H9 (cell line): ENCODE data around the gene GJD4. TPM values are rescaled to one million over a fixed set of nuclear protein-coding genes. Genes with fewer than 3 reads are reported as not detected.

Source experiments
- DNase-seq: peaks from one replicate; pipeline ENCODE4 v3.0.0-alpha.2; 2017
- H2AFZ ChIP-seq: one replicate; pipeline ENCODE4 v1.6.1; 2013; ENCODE audit warnings: mild to moderate bottlenecking, low read length, control low read depth, moderate library complexity
- H2AK5ac ChIP-seq: 2 replicates; pipeline ENCODE4 v1.6.1; 2013; ENCODE audit warnings: low read length, control low read depth, mixed read lengths; ENCODE audit not compliant: insufficient read length
- H2BK120ac ChIP-seq: one replicate; pipeline ENCODE4 v1.6.1; 2013; ENCODE audit warnings: low read depth, mild to moderate bottlenecking, low read length, control low read depth, inconsistent platforms; ENCODE audit not compliant: poor library complexity, severe bottlenecking
- H2BK12ac ChIP-seq: 2 replicates; pipeline ENCODE4 v1.6.1; 2013; ENCODE audit warnings: low read length, control low read depth, mixed read lengths, low read depth; ENCODE audit not compliant: insufficient read length
- H2BK15ac ChIP-seq: 2 replicates; pipeline ENCODE4 v1.6.1; 2013; ENCODE audit warnings: low read depth, low read length, control low read depth
- H2BK20ac ChIP-seq: one replicate; pipeline ENCODE4 v1.6.1; 2013; ENCODE audit warnings: low read depth, mild to moderate bottlenecking, low read length, control low read depth, inconsistent platforms; ENCODE audit not compliant: poor library complexity, severe bottlenecking
- H2BK5ac ChIP-seq: 2 replicates; pipeline ENCODE4 v1.6.1; 2013; ENCODE audit warnings: low read length, control low read depth, mixed read lengths; ENCODE audit not compliant: insufficient read length
- H3K14ac ChIP-seq: 2 replicates; pipeline ENCODE4 v1.6.1; 2013; ENCODE audit warnings: low read length, control low read depth; ENCODE audit not compliant: insufficient read depth
- H3K18ac ChIP-seq: 2 replicates; pipeline ENCODE4 v1.6.1; 2013; ENCODE audit warnings: low read depth, mild to moderate bottlenecking, mixed read lengths, low read length, control low read depth; ENCODE audit not compliant: insufficient read length
- H3K23ac ChIP-seq: 2 replicates; pipeline ENCODE4 v1.6.1; 2013; ENCODE audit warnings: low read length, control low read depth, mixed read lengths, low read depth; ENCODE audit not compliant: insufficient read length
- H3K23me2 ChIP-seq: 2 replicates; pipeline ENCODE4 v1.6.1; 2013; ENCODE audit warnings: low read depth, mild to moderate bottlenecking, mixed read lengths, low read length, control low read depth; ENCODE audit not compliant: insufficient read length, poor library complexity, severe bottlenecking
- H3K27ac ChIP-seq: 2 replicates; pipeline ENCODE4 v1.5.1; 2013; ENCODE audit warnings: low read length, control low read depth, mixed read lengths, low read depth; ENCODE audit not compliant: insufficient read length
- H3K27me3 ChIP-seq: 2 replicates; pipeline ENCODE4 v1.6.1; 2013; ENCODE audit warnings: low read length, control low read depth, inconsistent platforms; ENCODE audit not compliant: insufficient read depth
- H3K4ac ChIP-seq: 2 replicates; pipeline ENCODE4 v1.6.1; 2013; ENCODE audit warnings: low read depth, mild to moderate bottlenecking, control low read depth, inconsistent platforms, low read length, moderate library complexity
- H3K4me1 ChIP-seq: 2 replicates; pipeline ENCODE4 v1.6.1; 2013; ENCODE audit warnings: low read length, control low read depth, inconsistent platforms; ENCODE audit not compliant: insufficient read depth
- H3K4me2 ChIP-seq: 2 replicates; pipeline ENCODE4 v1.6.1; 2013; ENCODE audit warnings: low read length, control low read depth, mixed read lengths; ENCODE audit not compliant: insufficient read length, insufficient read depth
- H3K56ac ChIP-seq: 2 replicates; pipeline ENCODE4 v1.6.1; 2013; ENCODE audit warnings: low read depth, mild to moderate bottlenecking, mixed read lengths, low read length, control low read depth; ENCODE audit not compliant: insufficient read length
- H3K79me1 ChIP-seq: 2 replicates; pipeline ENCODE4 v1.6.1; 2013; ENCODE audit warnings: low read depth, mild to moderate bottlenecking, moderate library complexity, low read length, control low read depth, inconsistent platforms; ENCODE audit not compliant: insufficient read depth, poor library complexity, severe bottlenecking
- H3K79me2 ChIP-seq: 2 replicates; pipeline ENCODE4 v1.6.1; 2013; ENCODE audit warnings: low read length, control low read depth, inconsistent platforms; ENCODE audit not compliant: insufficient read depth
- H3K9ac ChIP-seq: 2 replicates; pipeline ENCODE4 v1.6.1; 2013; ENCODE audit warnings: low read length, control low read depth, mixed read lengths; ENCODE audit not compliant: insufficient read length; ENCODE audit errors: extremely low read depth
- H3K9me3 ChIP-seq: one replicate; pipeline ENCODE4 v1.6.1; 2013; ENCODE audit warnings: low read depth, low read length, inconsistent platforms; ENCODE audit not compliant: control insufficient read depth
- H3T11ph ChIP-seq: one replicate; pipeline ENCODE4 v1.6.1; 2013; ENCODE audit warnings: mild to moderate bottlenecking, low read length, control low read depth, inconsistent platforms
- H4K20me1 ChIP-seq: one replicate; pipeline ENCODE4 v1.6.1; 2013; ENCODE audit not compliant: control insufficient read depth, insufficient read length, insufficient read depth
- H4K5ac ChIP-seq: 2 replicates; pipeline ENCODE4 v1.6.1; 2013; ENCODE audit warnings: low read depth, mild to moderate bottlenecking, mixed read lengths, low read length, control low read depth; ENCODE audit not compliant: insufficient read length
- H4K8ac ChIP-seq: replicated peaks from 2 replicates; pipeline ENCODE4 v1.6.1; 2013; ENCODE audit warnings: low read length, control low read depth, mixed read lengths, low read depth; ENCODE audit not compliant: insufficient read length
- H4K91ac ChIP-seq: 2 replicates; pipeline ENCODE4 v1.6.1; 2013; ENCODE audit warnings: low read depth, mild to moderate bottlenecking, moderate library complexity, mixed read lengths, low read length, control low read depth; ENCODE audit not compliant: insufficient read length
- H3K27ac Mint-ChIP-seq, 3 experiments: 2 replicates in 2 of 3; 3 replicates in 1 of 3; pipeline ENCODE4 v1.8.0; 2020 to 2021; ENCODE audit warnings: mixed read lengths in 3 of 3, mild to moderate bottlenecking in 1 of 3, moderate library complexity in 1 of 3
- H3K27me3 Mint-ChIP-seq: 2 replicates; pipeline ENCODE4 v1.8.0; 2021; ENCODE audit warnings: low read depth, mild to moderate bottlenecking, moderate library complexity, mixed read lengths
- H3K36me3 Mint-ChIP-seq, 3 experiments: 2 replicates in 2 of 3; 3 replicates in 1 of 3; pipeline ENCODE4 v1.8.0; 2020 to 2021; ENCODE audit warnings: low read depth in 3 of 3, mixed read lengths in 3 of 3; ENCODE audit not compliant: insufficient read depth in 1 of 3
- H3K4me1 Mint-ChIP-seq, 2 experiments: 2 replicates each; pipeline ENCODE4 v1.8.0; 2020; ENCODE audit warnings: mixed read lengths in 2 of 2
- H3K4me3 Mint-ChIP-seq, 2 experiments: 2 replicates in 1 of 2; 3 replicates in 1 of 2; pipeline ENCODE4 v1.8.0; 2020 to 2021; ENCODE audit warnings: mild to moderate bottlenecking in 2 of 2, mixed read lengths in 2 of 2, moderate library complexity in 1 of 2
- H3K9me3 Mint-ChIP-seq, 2 experiments: 2 replicates in 1 of 2; 3 replicates in 1 of 2; pipeline ENCODE4 v1.8.0; 2020; ENCODE audit warnings: mild to moderate bottlenecking in 2 of 2, mixed read lengths in 2 of 2, moderate library complexity in 1 of 2
- CTCF ChIP-seq: fragments of 200-600 bp; sonication (generic); conservative IDR thresholded peaks from 3 replicates; pipeline ENCODE4 v1.8.0; 2021; ENCODE audit warnings: antibody characterized with exemption, mild to moderate bottlenecking
- WGBS: extraction: QIAGEN DNeasy Blood & Tissue Kit; methylation state at CpG from one replicate; pipeline ENCODE4 v1.1.7; 2013; ENCODE audit warnings: missing lambda C conversion rate, low lambda C conversion rate, mixed read lengths; ENCODE audit not compliant: insufficient read length; ENCODE audit errors: extremely low coverage; 5-methylcytosine and 5-hydroxymethylcytosine counted together
- total RNA-seq: library from RNA; stranded (reverse); gene quantifications from 2 replicates; pipeline ENCODE4 v1.2.1, GENCODE V29; 2021

GJD4 gene
- total RNA-seq, 1 experiment from 2014 or later, result not detected

- Mint-ChIP-seq H3K9me3 (no peaks in the 10 kb centered on the region), H3K4me3 (no peak overlapping the region), H3K4me1 (peaks cover 6 to 12% of the 10 kb centered on the region in 2 experiments), H3K36me3 (peaks cover 1 to 4% (median 2%) of the 10 kb centered on the region in 3 experiments; a peak in 6 of 7 replicates), H3K27me3 (no peaks in the 10 kb centered on the region), H3K27ac (peak overlapping the region in 1 of 3 experiments; percentile 32; a peak in 1 of 7 replicates)
- H4K5ac ChIP-seq, result no peak overlapping the region
- no peaks in the 10 kb centered on the region for H3K23me2 ChIP-seq
- H2AFZ ChIP-seq, result no peak overlapping the region
- no peak overlapping the region for H3K4me2 ChIP-seq
- no peak overlapping the region for H2BK5ac ChIP-seq
- no peak overlapping the region for H3K14ac ChIP-seq
- no peaks in the 10 kb centered on the region for H3K79me1 ChIP-seq
- no peak overlapping the region for H2AK5ac ChIP-seq
- H3T11ph ChIP-seq, result no peak overlapping the region
- no peak overlapping the region for H2BK12ac ChIP-seq
- no peaks in the 10 kb centered on the region for H3K79me2 ChIP-seq
- H2BK15ac ChIP-seq, result no peak overlapping the region
- H2BK120ac ChIP-seq, result no peak overlapping the region
- H3K9ac ChIP-seq, result no peak overlapping the region
- no peak overlapping the region for H3K27ac ChIP-seq
- H3K4ac ChIP-seq, result no peak overlapping the region
- no peaks in the 10 kb centered on the region for H3K4me1 ChIP-seq
- no peaks in the 10 kb centered on the region for H3K27me3 ChIP-seq
- WGBS, result no CpG with 5 or more reads among the region's 1 CpG
- no peak overlapping the region for H3K18ac ChIP-seq
- H3K9me3 ChIP-seq, result no peaks in the 10 kb centered on the region
- no peak for DNase-seq
- H2BK20ac ChIP-seq, result no peak overlapping the region
- H4K20me1 ChIP-seq, result no peaks in the 10 kb centered on the region
- H4K8ac ChIP-seq, result no peak overlapping the region
- H3K23ac ChIP-seq, result no peak overlapping the region
- H3K56ac ChIP-seq, result no peak overlapping the region
- no peak for TF ChIP-seq CTCF
- no peak overlapping the region for H4K91ac ChIP-seq
Measured at GRCh38 chr10:35558276-35558675, 46.9 kb upstream of the GJD4 start.
